LNCaP clone FGC (cell line): ENCODE results near the gene RAET1E.

Experiments used
- DNase-seq: peaks from one replicate; pipeline ENCODE4 v3.0.0-alpha.2; 2011; ENCODE audit warnings: low read depth
- H3K4me3 ChIP-seq: 2 replicates; pipeline ENCODE4 v1.5.1; 2011; ENCODE audit warnings: mild to moderate bottlenecking, low read depth, low read length, control low read depth
- TF ChIP-seq, protein P1 (sequence below): IDR thresholded peaks from 2 replicates; pipeline ENCODE4 v1.5.1; 2012; ENCODE audit warnings: mild to moderate bottlenecking; ENCODE audit not compliant: control insufficient read depth, insufficient read depth; ENCODE audit errors: extremely low read depth

The RAET1E gene

GRCh38 chr6:149905371-149905910 lies 7.5 kb upstream of the RAET1E start:
- H3K4me3 ChIP-seq, result no peak overlapping the region
- TF ChIP-seq, protein P1, sequence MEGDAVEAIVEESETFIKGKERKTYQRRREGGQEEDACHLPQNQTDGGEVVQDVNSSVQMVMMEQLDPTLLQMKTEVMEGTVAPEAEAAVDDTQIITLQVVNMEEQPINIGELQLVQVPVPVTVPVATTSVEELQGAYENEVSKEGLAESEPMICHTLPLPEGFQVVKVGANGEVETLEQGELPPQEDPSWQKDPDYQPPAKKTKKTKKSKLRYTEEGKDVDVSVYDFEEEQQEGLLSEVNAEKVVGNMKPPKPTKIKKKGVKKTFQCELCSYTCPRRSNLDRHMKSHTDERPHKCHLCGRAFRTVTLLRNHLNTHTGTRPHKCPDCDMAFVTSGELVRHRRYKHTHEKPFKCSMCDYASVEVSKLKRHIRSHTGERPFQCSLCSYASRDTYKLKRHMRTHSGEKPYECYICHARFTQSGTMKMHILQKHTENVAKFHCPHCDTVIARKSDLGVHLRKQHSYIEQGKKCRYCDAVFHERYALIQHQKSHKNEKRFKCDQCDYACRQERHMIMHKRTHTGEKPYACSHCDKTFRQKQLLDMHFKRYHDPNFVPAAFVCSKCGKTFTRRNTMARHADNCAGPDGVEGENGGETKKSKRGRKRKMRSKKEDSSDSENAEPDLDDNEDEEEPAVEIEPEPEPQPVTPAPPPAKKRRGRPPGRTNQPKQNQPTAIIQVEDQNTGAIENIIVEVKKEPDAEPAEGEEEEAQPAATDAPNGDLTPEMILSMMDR, result no peak
- DNase-seq, result no peak

- DNase-seq, result no peak
- TF ChIP-seq, protein P1, result no peak
- H3K4me3 ChIP-seq, result no peak overlapping the region
These were observed 6.9 kb upstream of the RAET1E start for GRCh38 chr6:149904661-149905370.

DNA sequence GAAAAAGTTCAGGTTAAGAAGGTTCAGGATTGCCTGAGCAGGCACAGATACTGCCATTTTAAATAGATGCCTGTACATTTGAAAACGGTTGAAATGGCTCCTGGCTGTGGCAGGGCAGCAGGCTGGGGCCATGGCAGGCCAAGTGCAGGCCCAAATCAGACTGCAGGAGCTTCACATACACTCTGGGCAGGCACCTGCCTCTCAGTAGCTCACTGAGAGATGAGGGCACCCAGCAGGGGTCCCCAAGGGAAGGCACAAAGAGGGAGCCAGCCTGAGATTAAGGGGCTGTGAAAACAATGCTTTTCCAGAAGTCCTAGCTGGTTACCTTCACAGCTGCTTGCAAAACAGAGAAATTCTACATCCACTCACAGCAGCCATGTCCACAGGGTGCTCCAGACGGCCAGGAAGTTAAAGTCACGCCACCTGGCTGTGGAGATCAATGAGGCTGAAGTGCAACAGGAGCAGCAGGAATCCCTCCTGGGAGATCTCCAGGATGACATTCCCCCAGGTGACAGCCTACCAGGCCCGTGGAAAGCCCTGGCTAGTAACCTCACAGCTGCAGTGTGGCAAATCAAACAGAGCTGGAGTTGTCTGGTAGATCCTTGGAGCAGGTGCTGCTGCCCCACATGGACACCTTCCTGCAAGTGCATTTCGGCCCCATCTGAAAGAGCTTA lies 6.2 kb upstream of the RAET1E start:
- TF ChIP-seq, protein P1, result no peak
- no peak overlapping the region for H3K4me3 ChIP-seq
- DNase-seq, result no peak

DNA sequence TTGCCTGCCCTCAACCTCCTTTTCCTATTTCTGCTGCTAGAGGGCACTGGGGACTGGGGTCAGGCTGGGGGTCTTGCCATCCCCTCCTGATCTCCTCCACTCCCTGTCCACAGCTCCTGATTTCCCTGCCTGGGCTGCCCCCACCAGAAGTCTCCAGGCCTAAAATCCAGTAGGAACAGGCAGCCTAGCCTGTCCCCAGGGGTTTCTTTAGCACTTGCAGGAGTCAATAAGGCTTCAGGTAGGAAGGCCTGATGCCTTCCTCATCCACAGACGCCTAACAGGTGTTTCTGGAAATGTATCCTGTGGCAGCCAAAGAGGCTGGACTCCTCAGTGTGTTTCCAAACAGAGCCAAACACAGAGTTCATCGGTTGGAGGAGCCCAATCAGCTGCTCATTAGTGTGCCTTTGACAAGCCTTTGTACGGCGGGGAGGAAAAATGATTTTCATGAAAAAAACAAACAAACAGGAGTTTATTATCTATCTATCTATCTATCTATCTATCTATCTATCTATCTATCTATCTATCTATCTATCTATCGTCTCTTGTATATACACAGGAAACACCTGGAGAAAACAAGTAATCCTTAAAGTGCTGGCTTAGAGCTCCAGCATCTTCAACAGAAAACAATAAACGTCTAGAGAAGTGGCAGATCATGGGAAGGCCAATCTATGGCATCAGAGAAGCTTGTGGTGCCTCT lies 3.7 kb upstream of the RAET1E start:
- TF ChIP-seq, protein P1, result no peak
- no peak for DNase-seq

GRCh38 chr6:149900620-149901443 lies 2.9 kb upstream of the RAET1E start:
- DNase-seq, result no peak
- TF ChIP-seq, protein P1, result no peak
- no peak overlapping the region for H3K4me3 ChIP-seq

More for the DNA sequence above, 3.7 kb upstream of the RAET1E start:
- H3K4me3 ChIP-seq, result no peak overlapping the region

- TF ChIP-seq, protein P1, result no peak
- no peak for DNase-seq
- no peak overlapping the region for H3K4me3 ChIP-seq
These were observed 2.2 kb upstream of the RAET1E start for GRCh38 chr6:149899926-149900619.
